Ammon's horn (tissue), 1 donor: ENCODE measurements around the gene MCRIP2.

Experiments used
- DNase-seq: peaks from one replicate; pipeline ENCODE4 v3.0.0-alpha.2; 2016; ENCODE audit warnings: low spot score

Gene MCRIP2

DNA sequence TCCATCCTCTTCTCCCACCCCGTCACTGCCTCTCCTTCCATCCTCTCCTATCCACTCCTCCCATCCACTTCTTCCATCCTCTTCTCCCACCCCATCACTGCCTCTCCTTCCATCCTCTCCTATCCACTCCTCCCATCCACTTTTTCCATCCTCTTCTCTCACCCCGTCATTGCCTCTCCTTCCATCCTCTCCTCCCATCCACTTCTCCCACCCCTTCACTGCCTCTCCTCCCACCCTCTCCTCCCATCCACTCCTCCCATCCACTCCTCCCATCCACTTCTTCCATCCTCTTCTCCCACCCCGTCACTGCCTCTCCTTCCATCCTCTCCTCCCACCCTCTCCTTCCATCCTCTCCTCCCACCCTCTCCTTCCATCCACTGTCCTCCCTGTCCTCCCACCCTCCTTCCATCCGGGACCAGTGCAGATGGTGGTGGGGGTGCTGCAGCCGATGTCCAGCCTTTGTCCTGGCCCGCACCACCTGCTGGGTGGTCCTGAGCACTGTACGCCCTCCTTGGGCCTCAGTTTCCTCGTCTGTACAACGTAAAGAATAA lies 9.7 kb upstream of the MCRIP2 start:
- no peak for DNase-seq

GRCh38 chr16:632486-633335 lies 8.9 kb upstream of the MCRIP2 start:
- no peak for DNase-seq

DNA sequence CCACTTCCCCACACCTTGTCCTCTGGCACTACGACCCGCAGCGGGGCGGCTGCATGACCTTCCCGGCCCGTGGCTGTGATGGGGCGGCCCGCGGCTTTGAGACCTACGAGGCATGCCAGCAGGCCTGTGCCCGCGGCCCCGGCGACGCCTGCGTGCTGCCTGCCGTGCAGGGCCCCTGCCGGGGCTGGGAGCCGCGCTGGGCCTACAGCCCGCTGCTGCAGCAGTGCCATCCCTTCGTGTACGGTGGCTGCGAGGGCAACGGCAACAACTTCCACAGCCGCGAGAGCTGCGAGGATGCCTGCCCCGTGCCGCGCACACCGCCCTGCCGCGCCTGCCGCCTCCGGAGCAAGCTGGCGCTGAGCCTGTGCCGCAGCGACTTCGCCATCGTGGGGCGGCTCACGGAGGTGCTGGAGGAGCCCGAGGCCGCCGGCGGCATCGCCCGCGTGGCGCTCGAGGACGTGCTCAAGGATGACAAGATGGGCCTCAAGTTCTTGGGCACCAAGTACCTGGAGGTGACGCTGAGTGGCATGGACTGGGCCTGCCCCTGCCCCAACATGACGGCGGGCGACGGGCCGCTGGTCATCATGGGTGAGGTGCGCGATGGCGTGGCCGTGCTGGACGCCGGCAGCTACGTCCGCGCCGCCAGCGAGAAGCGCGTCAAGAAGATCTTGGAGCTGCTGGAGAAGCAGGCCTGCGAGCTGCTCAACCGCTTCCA lies 8.1 kb upstream of the MCRIP2 start:
- no peak for DNase-seq

- no peak for DNase-seq
Measured at GRCh38 chr16:634051-634670, 7.5 kb upstream of the MCRIP2 start.

DNA sequence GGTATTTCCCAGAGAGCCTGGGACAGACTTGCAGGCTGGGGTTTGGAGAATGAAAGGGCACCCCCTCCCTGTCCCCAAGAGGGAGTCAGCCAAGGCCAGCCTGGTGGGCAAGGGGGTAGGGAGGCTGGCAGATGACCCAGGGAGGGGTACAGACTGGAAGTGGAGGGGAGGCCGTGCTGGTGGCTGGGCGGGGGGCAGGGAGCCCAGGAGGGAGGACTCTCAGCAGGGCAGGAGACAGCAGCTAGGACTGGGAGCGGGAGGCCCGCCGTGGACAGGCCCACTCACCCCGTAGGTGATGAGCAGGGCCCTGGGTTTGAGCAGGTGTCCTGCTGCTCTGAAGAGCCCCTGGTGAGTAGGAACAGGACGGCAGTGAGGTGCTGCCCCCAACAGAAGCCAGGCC lies 6.6 kb upstream of the MCRIP2 start:
- no peak for DNase-seq

DNA sequence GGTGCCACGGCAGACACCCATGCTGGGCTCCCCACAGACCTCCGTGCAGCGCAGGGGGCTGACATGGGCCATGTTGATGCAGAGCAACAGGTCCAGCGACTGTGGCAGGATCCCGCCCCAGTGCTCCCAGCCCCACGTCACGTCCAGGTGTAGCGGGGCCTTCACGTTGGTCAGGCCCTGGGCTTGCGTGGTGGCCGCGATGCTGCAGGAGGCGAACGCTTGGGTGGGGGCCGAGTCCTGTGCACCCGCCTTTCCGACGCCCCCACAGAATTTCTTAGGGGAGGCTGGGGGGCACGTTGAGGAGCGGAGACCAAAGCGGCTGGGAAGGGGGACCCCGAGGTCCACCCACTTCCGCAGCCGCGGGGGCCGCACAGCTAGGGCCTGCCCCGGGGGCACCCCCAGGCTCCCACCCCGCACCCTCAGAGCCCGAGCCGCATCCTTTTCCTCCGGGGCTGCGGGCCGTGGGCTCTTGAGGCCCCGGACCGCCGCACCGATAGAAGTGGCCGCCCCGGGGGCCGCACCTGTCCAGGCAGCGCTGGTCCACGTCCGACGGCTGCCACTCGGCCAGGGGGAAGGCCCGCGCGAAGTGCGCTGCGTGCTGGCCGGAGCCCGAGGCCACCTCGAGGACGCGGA lies 5.9 kb upstream of the MCRIP2 start:
- no peak for DNase-seq

GRCh38 chr16:636206-637080 lies 5.2 kb upstream of the MCRIP2 start, which contains the start of gene METTL26:
Gene METTL26 (minus strand): TSS chr16:636305. CDS start chr16:636290, 15 bp downstream.
- peak; percentile 98 for DNase-seq

DNA sequence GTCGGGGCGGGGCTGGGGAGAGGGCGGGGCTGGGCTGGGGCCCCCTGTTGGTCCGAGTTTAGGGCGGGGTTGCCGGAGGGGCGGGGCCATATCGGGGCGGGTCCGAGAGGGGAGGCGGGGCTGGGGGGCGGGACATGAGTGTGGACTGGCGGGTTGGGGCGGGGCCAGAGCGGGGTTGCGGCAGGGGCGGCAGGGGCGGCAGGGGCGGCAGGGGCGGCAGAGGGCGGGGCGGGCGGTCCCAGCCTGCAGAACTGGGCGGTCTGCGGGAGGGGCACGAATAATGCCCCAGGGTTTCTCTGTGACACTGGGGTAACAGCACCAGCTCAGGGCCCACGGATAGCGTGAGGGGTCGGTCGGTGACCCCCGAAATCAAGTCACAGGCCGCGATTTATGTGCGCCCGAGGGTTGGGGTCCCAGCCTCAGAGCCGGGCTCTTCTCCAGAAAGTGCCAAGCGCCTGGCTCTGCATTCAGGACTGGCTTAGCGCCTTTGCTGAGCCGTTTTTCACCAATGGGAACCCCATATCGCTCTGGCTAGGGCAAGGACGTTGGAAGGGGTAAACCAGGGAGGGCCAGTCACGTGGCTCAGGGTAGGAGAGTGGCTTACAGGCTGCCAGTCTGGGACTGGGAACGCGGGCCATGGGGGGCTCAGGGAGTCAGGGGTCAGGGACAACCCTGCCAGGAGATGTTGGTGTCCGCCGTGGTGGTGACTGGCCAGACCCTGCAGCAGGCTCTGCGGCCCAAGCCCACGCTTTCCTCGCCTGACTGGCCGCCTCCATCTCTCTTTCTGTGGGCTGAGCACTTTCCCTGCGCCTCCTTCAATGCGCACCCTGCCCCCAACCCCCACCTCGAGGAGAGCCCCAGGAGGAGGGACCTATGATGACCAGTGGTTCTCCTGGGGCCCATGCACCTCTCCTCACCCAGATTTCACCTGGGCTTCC lies 4.3 kb upstream of the MCRIP2 start:
- DNase-seq: peak; percentile 65

- DNase-seq: no peak
Measured at GRCh38 chr16:638034-638543, 3.5 kb upstream of the MCRIP2 start.

DNA sequence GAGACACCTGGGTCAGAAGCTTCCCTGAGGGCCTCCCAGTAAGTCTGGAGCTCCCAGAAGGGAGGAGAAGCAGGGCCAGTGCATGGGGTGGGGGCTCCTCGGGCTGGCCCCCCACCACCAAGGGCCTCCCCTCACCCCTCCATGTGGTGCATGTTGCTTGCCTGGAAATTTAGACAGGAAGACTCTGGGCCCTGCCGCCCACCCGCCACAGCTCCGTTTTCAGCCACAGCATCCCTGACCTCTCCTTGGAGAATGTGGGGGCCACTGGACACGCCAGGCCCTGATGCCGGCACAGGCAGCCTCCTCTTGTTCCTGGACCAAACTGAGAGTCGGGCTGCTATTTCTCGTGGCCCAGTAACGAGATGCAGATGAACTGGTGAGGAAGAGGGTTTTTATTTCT lies 2.8 kb upstream of the MCRIP2 start:
- no peak for DNase-seq

DNA sequence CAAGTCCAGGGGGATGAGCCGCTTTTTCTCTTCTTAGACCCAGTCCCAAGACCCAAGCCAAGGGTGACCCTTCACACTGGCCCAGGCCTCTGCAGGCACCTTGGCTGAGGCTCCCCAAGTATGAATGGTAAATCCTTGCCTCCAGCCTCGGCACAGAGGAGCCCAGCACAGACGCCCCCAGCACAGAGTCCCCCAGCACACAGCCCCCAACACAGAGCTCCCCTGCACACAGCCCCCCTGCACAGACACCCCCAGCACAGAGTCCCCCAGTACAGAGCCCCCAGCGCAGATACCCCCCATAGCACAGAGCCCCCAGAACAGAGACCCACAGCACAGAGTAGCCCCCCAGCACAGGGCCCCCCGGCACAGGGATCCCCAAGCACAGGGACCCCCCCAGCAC lies 1.0 kb upstream of the MCRIP2 start:
- DNase-seq: no peak

- DNase-seq: peak; percentile 43
Measured at GRCh38 chr16:642189-643049, 791 bp downstream of the MCRIP2 start.

- no peak for DNase-seq
Measured at GRCh38 chr16:643050-643368, 1.4 kb downstream of the MCRIP2 start.

DNA sequence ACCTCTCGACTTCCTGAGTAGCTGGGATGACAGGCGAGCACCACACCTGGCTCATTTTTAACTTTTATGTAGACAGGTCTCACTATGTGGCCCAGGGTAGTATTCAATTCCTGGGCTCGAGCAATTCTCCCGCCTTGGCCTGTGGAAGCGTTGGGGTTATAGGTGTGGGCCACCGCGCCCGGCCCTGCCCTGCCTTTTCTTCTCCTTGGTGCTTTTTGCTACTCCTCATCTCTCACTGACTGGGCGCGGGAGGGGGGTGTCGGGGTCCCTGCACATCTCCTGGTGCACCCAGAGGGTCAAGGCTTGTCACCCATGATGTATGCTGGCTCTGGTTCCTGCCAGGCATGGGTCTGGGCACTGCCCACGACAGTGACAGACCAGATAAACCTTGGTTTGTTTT lies 2.9 kb downstream of the MCRIP2 start:
- no peak for DNase-seq

DNA sequence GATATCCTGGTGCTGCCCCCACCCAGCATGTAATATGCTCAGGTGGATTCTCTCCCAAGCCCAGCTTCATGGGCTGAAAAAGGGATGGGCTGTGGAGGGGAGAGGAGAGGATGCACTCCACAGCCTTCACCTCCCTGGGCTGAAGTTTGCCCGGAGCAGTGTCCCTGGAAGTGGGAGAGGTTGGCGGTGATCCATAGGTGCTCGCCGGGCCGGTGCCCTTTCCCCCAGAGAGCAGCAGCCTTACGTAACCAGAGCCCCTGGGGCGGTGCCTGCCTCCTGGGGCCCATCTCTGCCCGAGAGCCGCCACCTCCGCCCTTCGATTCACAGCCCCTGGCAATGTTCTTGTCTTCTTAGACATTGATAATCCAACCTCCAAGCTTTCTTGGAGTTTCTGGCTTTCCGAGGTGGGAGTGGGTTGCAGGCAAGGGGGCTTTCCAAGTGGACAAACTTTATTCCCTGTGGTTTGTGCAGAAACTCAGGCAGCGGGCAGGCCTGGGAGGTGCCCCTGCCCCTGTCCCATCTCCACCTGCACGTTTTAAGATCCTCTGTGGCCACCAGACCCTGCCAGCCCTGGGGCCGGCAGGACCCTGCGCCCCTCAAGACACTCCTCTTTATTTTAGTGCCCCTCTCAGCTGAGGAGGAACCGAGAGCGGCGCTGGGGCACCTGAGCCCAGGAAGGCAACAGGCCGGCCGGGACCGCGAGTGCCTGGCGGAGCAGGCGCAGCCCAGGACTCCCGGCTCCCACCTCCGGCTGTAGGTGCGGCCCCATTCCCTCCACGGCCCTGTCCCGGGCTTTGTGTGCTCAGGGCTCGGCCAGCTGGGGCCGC lies 4.4 kb downstream of the MCRIP2 start:
- no peak for DNase-seq

DNA sequence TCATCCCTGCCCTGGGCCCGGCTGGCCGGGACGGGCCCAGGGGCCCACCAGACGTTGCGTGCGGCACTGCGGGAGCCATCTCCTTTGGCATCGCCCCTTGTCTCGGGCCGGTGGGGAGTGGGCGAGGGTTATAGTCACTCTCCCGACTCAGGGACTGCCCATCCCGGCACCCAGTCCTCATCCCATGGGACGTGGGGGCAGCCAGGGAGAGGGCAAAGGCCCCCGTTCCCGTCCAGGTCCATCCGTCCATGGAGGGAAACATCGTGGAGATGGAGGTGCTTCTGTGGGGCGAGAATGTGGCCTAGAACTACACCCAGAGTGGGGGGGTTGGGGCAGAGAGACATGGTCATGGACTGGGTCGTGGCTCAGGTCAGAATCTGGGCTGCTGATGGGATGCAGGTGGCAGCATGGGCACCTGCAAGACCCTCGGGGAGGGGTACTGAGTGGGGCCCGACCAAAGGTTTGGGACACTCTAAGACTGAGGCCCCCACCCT lies 5.1 kb downstream of the MCRIP2 start:
- no peak for DNase-seq

DNA sequence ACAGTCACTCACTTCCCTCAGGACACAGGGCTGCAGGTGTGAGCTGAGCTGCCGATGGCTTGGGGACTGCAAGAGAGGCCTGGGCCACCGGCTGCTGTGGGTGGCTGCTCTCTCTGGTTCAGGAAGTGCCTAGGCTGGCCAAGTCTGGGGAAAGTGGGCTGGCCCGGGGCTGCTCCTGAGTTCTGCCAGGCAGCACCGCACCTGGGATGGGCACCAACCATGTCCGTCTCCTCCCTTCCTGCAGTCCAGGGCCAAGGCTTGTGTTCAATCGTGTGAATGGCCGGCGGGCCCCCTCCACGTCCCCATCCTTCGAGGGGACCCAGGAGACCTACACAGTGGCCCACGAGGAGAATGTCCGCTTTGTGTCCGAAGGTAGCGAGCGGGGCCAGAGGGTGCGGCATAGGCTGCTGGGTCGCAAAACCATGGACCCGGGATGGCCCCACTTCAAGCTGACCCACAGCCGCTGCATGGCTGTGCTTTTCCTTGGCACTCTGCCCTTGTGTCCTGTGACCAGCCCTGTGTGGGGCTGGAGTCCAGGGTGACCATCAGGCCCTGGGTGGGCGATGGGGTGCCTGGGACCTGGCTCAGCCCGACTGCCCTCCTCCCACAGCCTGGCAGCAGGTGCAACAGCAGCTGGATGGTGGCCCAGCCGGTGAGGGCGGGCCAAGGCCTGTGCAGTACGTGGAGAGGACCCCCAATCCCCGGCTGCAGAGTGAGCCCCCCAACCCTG lies 5.7 kb downstream of the MCRIP2 start:
- no peak for DNase-seq
